PC-9 (cell line): Measurements from ENCODE around the gene COQ10B. TPM values are rescaled to one million over a fixed set of nuclear protein-coding genes. Genes with fewer than 3 reads are reported as not detected.
"Not testable (repeated sequence)": the region's sequence is repeated elsewhere in the genome, so short reads cannot be mapped to it uniquely, and the experiment has no call there.

ENCODE experiments used
- BruUV-seq: library from RNA; stranded (reverse); fragments of 400-500 nt; replicated peaks from 2 replicates; lab custom pipeline; 2021; lab: Mats Ljungman, UMichigan
- CTCF ChIA-PET: fragments of 300-600 bp; sonication (Branson Sonifier 250); formaldehyde crosslinking; loops from one replicate; lab custom pipeline; 2022; ENCODE audit warnings: antibody characterized with exemption; lab: Charles Lee
- POLR2A ChIA-PET: fragments of 300-600 bp; sonication (Branson Sonifier 250); formaldehyde crosslinking; loops from one replicate; lab custom pipeline; 2022; ENCODE audit warnings: antibody characterized with exemption; ENCODE audit not compliant: unreplicated experiment; lab: Charles Lee
- DNase-seq, 2 experiments: peaks; one replicate each; pipeline versions ENCODE4 v3.0.0 to v3.0.0-alpha.2; 2015 to 2022; ENCODE audit warnings: mixed read lengths in 1 of 2
- H2AFZ ChIP-seq: fragments of 200-600 bp; sonication (generic); 2 replicates; pipeline ENCODE4 v1.8.1; 2017; ENCODE audit warnings: antibody characterized with exemption
- H3F3A ChIP-seq: fragments of 200-600 bp; sonication (generic); 2 replicates; pipeline ENCODE4 v1.8.1; 2017; ENCODE audit warnings: antibody characterized with exemption, mild to moderate bottlenecking, low read depth; ENCODE audit not compliant: insufficient read depth
- H3K27ac ChIP-seq: fragments of 200-600 bp; sonication (generic); 2 replicates; pipeline ENCODE4 v1.6.1; 2016; ENCODE audit warnings: mixed run types
- H3K27me3 ChIP-seq: fragments of 200-600 bp; sonication (generic); 2 replicates; pipeline ENCODE4 v1.6.1; 2016; ENCODE audit warnings: low read depth, mixed run types; ENCODE audit not compliant: insufficient read depth
- H3K36me3 ChIP-seq: fragments of 200-600 bp; sonication (generic); 2 replicates; pipeline ENCODE4 v1.6.1; 2016; ENCODE audit warnings: low read depth, mixed run types
- H3K4me1 ChIP-seq: fragments of 200-600 bp; sonication (generic); replicated peaks from 2 replicates; pipeline ENCODE4 v1.6.1; 2016; ENCODE audit warnings: mixed run types; ENCODE audit not compliant: insufficient read depth
- H3K4me2 ChIP-seq: fragments of 200-600 bp; sonication (generic); 2 replicates; pipeline ENCODE4 v1.6.1; 2017; ENCODE audit warnings: mixed run types
- H3K4me3 ChIP-seq: fragments of 200-600 bp; sonication (generic); 2 replicates; pipeline ENCODE4 v1.6.1; 2016; ENCODE audit warnings: mixed run types
- H3K79me2 ChIP-seq: fragments of 200-600 bp; sonication (generic); 2 replicates; pipeline ENCODE4 v1.6.1; 2017; ENCODE audit warnings: low read depth, mixed run types
- H3K9me2 ChIP-seq: fragments of 200-600 bp; sonication (generic); 2 replicates; pipeline ENCODE4 v1.8.1; 2017; ENCODE audit warnings: mild to moderate bottlenecking; ENCODE audit not compliant: insufficient read depth
- H3K9me3 ChIP-seq: fragments of 200-600 bp; sonication (generic); 2 replicates; pipeline ENCODE4 v1.8.1; 2016; ENCODE audit warnings: low read depth; ENCODE audit not compliant: insufficient read depth
- H4K20me1 ChIP-seq: fragments of 200-600 bp; sonication (generic); 2 replicates; pipeline ENCODE4 v1.8.1; 2017; ENCODE audit not compliant: insufficient read depth
- CTCF ChIP-seq: fragments of 200-600 bp; sonication (generic); conservative IDR thresholded peaks from 2 replicates; pipeline ENCODE4 v1.6.1; 2017; ENCODE audit warnings: mixed run types, antibody characterized with exemption, mild to moderate bottlenecking, moderate library complexity
- EZH2 ChIP-seq: fragments of 200-600 bp; sonication (generic); IDR thresholded peaks from 2 replicates; pipeline ENCODE4 v1.8.0; 2017; ENCODE audit warnings: antibody characterized with exemption, low read depth
- intact Hi-C: fragments of 100-400 bp; cut with micrococcal nuclease; formaldehyde crosslinking; loops from one replicate; pipeline ENCODE4 v1.10.0; 2022; ENCODE audit not compliant: unreplicated experiment
- total RNA-seq: library from RNA; stranded (reverse); gene quantifications from 2 replicates; pipeline ENCODE4 v1.2.3, GENCODE V29; 2021

Gene COQ10B
- total RNA-seq, 1 experiment from 2014 or later, result 18.1 TPM

- ChIA-PET CTCF (no interaction called here), POLR2A (no interaction called here)
- H3K36me3 ChIP-seq, result peaks cover 3% of the 10 kb centered on the region; the same call in 1 of the 2 replicates
- H3K4me1 ChIP-seq, result peaks cover 12% of the 10 kb centered on the region
- no peak overlapping the region for H3K4me2 ChIP-seq
- H3K9me3 ChIP-seq, result no peaks in the 10 kb centered on the region
- no peak overlapping the region for H3K4me3 ChIP-seq
- H3K27me3 ChIP-seq, result no peaks in the 10 kb centered on the region
- DNase-seq, result no peak
- peaks cover 100% of the 10 kb centered on the region for H3K79me2 ChIP-seq
- no peak for TF ChIP-seq EZH2
- TF ChIP-seq CTCF, result no peak
- no peak overlapping the region for H3K27ac ChIP-seq
- H4K20me1 ChIP-seq, result peaks cover 100% of the 10 kb centered on the region
- no TSS peak for BruUV-seq
- peaks cover 16% of the 10 kb centered on the region; the same call in 1 of the 2 replicates for H3F3A ChIP-seq
- intact Hi-C loops, result no loop called here
- no peak overlapping the region for H2AFZ ChIP-seq
- no peaks in the 10 kb centered on the region for H3K9me2 ChIP-seq
Observed at GRCh38 chr2:197427986-197428385, 25.4 kb upstream of the COQ10B start.

GRCh38 chr2:197431858-197432257 is 21.5 kb upstream of the COQ10B start:
- Histone ChIP-seq H2AFZ (no peak overlapping the region), H3K4me2 (no peak overlapping the region), H3K27me3 (no peaks in the 10 kb centered on the region), H3K79me2 (peaks cover 80% of the 10 kb centered on the region), H3K9me2 (no peaks in the 10 kb centered on the region), H3K27ac (no peak overlapping the region), H3K36me3 (peaks cover 7% of the 10 kb centered on the region; the same call in 1 of the 2 replicates), H4K20me1 (peaks cover 72% of the 10 kb centered on the region), H3K4me3 (no peak overlapping the region), H3K9me3 (no peaks in the 10 kb centered on the region), H3F3A (peaks cover 19% of the 10 kb centered on the region), H3K4me1 (peaks cover 24% of the 10 kb centered on the region)
- TF ChIP-seq CTCF (no peak), EZH2 (no peak)
- no peak for DNase-seq
- CTCF ChIA-PET, result interaction anchor here (0.6 kb wide), 1 partner anchor 93 kb away, joined by 3 read pairs; no protein-coding TSS in a partner anchor
- BruUV-seq, result no TSS peak
- intact Hi-C loops, result no loop called here
- POLR2A ChIA-PET, result interaction anchor here (0.6 kb wide), 1 partner anchor 44 kb away, joined by 4 read pairs; no protein-coding TSS in a partner anchor

GRCh38 chr2:197432527-197432926 is 20.8 kb upstream of the COQ10B start:
- not testable (repeated sequence) for BruUV-seq, H3K36me3 ChIP-seq

More at GRCh38 chr2:197432527-197432926, 20.8 kb upstream of the COQ10B start:
- H3K4me3 ChIP-seq, POLR2A ChIA-PET, DNase-seq, H2AFZ ChIP-seq, CTCF ChIA-PET, H3K27ac ChIP-seq, H3K9me3 ChIP-seq, intact Hi-C loops, H3K9me2 ChIP-seq, H3K27me3 ChIP-seq: not testable (repeated sequence)
- peaks cover 24% of the 10 kb centered on the region for H3K4me1 ChIP-seq
- peaks cover 73% of the 10 kb centered on the region for H3K79me2 ChIP-seq
- H3K4me2 ChIP-seq, result peak overlapping the region; percentile 96
- peaks cover 65% of the 10 kb centered on the region for H4K20me1 ChIP-seq
- H3F3A ChIP-seq, result peaks cover 19% of the 10 kb centered on the region
